GM23338 (cell line): ENCODE data around the gene FBXO24.

ENCODE experiments used
- CREB1 ChIP-seq: fragments of 250-450 bp; sonication (Bioruptor Pico); IDR thresholded peaks from 2 replicates; pipeline ENCODE4 v1.5.0; 2020; ENCODE audit warnings: low read depth, mild to moderate bottlenecking, moderate library complexity
- CTCF ChIP-seq, 2 experiments: fragments of 200-600 bp in 1 of 2; sonication (generic) in 1 of 2; conservative IDR thresholded peaks; 2 replicates each; pipeline versions ENCODE4 v1.5.1 to v1.6.1; 2016 to 2017; ENCODE audit warnings: antibody characterized with exemption in 2 of 2, low read depth in 2 of 2, mild to moderate bottlenecking in 2 of 2, moderate library complexity in 1 of 2
- ETS1 ChIP-seq: IDR thresholded peaks from 2 replicates; pipeline ENCODE4 v1.6.1; 2016; ENCODE audit warnings: antibody characterized with exemption
- EZH2 ChIP-seq: fragments of 200-600 bp; sonication (generic); IDR thresholded peaks from one replicate; pipeline ENCODE4 v1.8.0; 2017; ENCODE audit warnings: antibody characterized with exemption, mild to moderate bottlenecking, low read depth; ENCODE audit not compliant: unreplicated experiment
- EZH2phosphoT487 ChIP-seq: fragments of 200-600 bp; sonication (generic); IDR thresholded peaks from one replicate; pipeline ENCODE4 v1.8.1; 2018; ENCODE audit warnings: antibody characterized with exemption; ENCODE audit not compliant: unreplicated experiment
- JUNB ChIP-seq: IDR thresholded peaks from one replicate; pipeline ENCODE4 v1.6.1; 2016; ENCODE audit warnings: antibody characterized with exemption; ENCODE audit not compliant: unreplicated experiment
- NANOG ChIP-seq: IDR thresholded peaks from 2 replicates; pipeline ENCODE4 v1.6.1; 2016; ENCODE audit warnings: antibody characterized with exemption, borderline replicate concordance
- POLR2AphosphoS5 ChIP-seq: IDR thresholded peaks from 2 replicates; pipeline ENCODE4 v1.6.1; 2016; ENCODE audit warnings: antibody characterized with exemption, low read depth
- REST ChIP-seq: IDR thresholded peaks from one replicate; pipeline ENCODE4 v1.6.1; 2018; ENCODE audit warnings: antibody characterized with exemption; ENCODE audit not compliant: unreplicated experiment
- STAT1 ChIP-seq: IDR thresholded peaks from one replicate; pipeline ENCODE4 v1.6.1; 2016; ENCODE audit warnings: antibody characterized with exemption; ENCODE audit not compliant: unreplicated experiment
- ZNF114 ChIP-seq: fragments of 250-450 bp; sonication (Bioruptor Pico); IDR thresholded peaks from 2 replicates; pipeline ENCODE4 v1.5.0; 2020; ENCODE audit warnings: mild to moderate bottlenecking, moderate library complexity
- ZNF331 ChIP-seq: fragments of 250-450 bp; sonication (Bioruptor Pico); IDR thresholded peaks from 2 replicates; pipeline ENCODE4 v1.5.0; 2020; ENCODE audit warnings: low read depth, mild to moderate bottlenecking, moderate library complexity
- ZNF462 ChIP-seq: fragments of 250-450 bp; sonication (Bioruptor Pico); IDR thresholded peaks from 2 replicates; pipeline ENCODE4 v1.5.0; 2020; ENCODE audit warnings: mild to moderate bottlenecking, moderate library complexity

- TF ChIP-seq EZH2: no peak
- no peak for TF ChIP-seq CTCF (conservative IDR thresholded peaks at IDR 0.05; ENCODE audit: low read depth in 2 of 2)
- no peak for TF ChIP-seq POLR2AphosphoS5
- TF ChIP-seq JUNB: no peak
- no peak for TF ChIP-seq REST
- no peak for TF ChIP-seq EZH2phosphoT487
- TF ChIP-seq STAT1: no peak
- TF ChIP-seq ETS1: no peak
- TF ChIP-seq NANOG: no peak
- TF ChIP-seq CREB1: no peak
- no peak for TF ChIP-seq ZNF114 (CRISPR knock-in tag)
- no peak for TF ChIP-seq ZNF331
- no peak for TF ChIP-seq ZNF462 (CRISPR knock-in tag)
Measured at GRCh38 chr7:100575746-100576383, 10.3 kb upstream of the FBXO24 start.
